HG03520 (cell line): ENCODE data around the gene FAM98C.
"Not testable (repeated sequence)": the region's sequence is repeated elsewhere in the genome, so short reads cannot be mapped to it uniquely, and the experiment has no call there.

ENCODE experiments used
- ATAC-seq: cut with Tn5 transposase; IDR thresholded peaks from one replicate; pipeline ENCODE4 v1.9.1; 2021; ENCODE audit warnings: mild to moderate bottlenecking, moderate library complexity; ENCODE audit not compliant: unreplicated experiment

Gene FAM98C

DNA sequence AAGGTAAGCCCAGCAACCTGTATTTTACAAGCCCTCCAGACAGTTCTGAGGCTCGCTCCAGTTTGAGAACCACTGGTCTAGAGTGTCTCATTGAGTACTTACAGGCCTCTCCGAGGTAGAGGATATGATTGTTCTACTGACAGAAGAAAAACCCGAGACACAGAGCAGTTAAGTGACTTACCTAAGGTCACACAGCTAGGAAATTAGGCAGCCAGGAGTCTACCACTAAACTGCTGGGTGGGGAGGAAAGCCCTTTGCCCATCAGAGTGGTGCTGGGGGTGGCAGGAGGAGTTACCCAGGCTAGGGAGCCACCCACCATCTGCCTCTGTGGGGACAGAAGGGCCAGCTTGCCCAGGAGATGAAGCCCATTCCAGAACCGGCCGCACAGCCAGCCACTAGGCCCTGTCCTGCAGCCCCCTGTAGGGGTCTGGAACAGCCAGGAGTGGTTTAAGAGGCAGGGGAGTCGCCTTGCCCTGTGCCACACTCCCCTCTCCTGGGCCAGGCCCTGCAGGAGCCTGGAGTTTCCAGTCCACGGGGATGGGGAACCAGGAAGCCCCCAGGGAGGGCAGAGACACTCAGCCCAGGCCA, 22.4 kb downstream of the FAM98C start:
- no peak for ATAC-seq

DNA sequence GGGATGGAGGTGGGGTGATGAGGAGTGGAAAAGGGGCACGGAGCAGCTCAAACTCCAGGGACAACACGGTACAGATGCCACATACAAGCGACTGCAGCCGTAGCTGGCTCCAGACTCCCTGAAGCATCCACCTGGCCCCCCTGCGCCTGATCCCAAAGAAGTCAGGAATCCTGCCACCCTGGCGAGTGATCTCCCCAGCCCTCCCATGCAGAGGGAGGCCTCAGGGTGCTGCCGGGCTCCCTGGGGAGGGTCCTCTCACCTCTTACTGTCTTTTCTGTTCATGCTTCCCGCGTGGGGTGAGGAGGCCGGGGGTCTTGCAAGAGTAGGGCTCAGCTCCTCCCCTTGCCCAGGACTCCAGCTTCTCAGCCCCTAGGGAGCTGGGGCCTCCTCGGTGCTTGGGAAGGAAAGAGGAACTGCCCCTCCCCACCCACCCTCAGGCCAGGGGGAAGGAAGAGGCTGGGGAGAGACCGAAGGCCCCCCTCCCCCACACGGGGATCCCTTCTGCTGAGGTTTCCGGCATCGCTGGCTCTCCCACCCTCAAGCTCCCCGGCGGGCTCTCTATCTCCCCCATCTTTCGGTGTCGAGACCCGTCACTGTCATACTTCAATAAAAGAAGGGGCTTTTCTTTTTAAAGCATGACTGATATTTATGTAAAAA, 23.0 kb downstream of the FAM98C start, which contains the start of gene RASGRP4:
RASGRP4 (minus strand) TSS at position 410 of the 657 bp plus-strand sequence; CDS start at position 282, 128 bp downstream.
- no peak for ATAC-seq

GRCh38 chr19:38427035-38427677, 24.3 kb downstream of the FAM98C start:
- ATAC-seq = not testable (repeated sequence)

DNA sequence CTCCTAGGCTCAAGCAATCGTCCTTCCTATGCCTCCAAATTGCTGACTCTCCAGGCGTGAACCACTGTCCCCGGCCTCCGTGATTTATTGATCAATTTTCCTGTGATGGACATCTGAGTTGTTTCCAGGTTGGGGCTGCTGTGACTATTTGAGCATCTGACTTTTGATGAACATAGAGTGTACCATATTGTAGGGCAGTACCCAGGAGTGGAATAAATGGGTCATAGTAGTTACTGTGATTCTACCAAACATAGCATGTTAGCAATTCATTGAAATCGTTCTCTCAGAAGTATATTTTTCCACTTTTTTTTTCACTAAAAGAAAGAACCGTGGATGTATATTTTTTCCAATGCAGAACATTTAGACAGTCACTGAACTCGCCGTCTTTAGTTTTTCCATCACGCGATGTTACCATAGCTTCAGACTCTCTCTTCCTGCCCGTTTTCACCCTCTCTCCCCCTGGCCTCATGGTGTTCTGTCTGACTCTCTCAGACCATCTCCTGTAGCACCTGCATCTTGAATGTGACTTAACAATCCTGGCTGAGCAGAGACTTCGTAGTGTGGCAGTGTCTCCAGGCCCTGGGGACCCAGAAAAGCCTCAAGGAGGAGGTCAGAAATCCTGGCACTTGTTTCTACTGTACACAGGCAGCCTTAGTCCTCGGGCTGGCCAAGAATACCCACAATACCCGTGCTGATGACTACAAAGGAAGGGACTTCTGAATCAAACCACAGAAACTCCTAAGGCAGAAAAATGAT, 26.3 kb downstream of the FAM98C start:
- no peak for ATAC-seq

GRCh38 chr19:38429811-38430156, 26.9 kb downstream of the FAM98C start:
- no peak for ATAC-seq

- no peak for ATAC-seq
Observed at GRCh38 chr19:38430931-38431330, 28.0 kb downstream of the FAM98C start.

- ATAC-seq = no peak
Observed at GRCh38 chr19:38433268-38433733, 30.4 kb downstream of the FAM98C start, which contains the start of gene RYR1. Gene RYR1 (plus strand): TSS chr19:38433691. CDS start chr19:38433830, 139 bp downstream.

- no peak for ATAC-seq
Observed at GRCh38 chr19:38434549-38435051, 31.7 kb downstream of the FAM98C start.

DNA sequence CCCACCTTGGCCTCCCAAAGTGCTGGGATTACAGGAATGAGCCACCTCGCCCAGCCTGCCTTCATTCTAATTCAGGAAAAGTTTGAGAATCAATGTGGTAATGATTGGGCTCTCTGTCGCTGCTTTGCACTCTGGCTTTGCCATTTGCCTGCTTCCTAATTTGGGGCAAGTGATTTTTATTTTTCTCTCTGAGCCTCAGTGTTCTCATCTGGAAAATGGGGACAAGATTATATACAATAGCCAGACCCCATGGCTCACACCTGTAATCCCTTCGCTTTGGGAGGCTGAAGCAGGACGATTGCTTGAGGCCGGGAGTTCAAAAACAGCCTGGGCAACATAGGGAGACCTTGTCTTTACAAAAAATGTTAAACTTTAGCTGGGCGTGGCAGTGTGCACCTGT, 34.4 kb downstream of the FAM98C start:
- no peak for ATAC-seq

DNA sequence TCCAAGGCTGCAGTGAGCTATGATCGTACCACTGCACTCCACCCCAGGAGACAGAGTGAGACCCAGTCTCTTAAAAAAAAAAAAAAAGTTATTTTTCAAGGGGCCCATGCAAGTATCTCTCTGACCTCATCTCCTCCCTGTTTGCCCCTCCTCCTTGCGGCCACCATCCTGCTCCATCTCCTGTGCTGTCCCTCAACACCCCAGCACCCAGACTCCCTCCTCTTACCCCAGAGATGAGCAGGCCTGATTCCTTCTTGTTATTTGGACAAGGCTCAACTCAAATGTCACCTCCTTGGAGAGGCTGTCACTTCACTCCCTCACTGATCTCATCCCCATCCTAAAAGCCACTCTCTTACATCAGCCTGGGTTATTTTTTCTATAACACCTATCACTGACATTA, 35.0 kb downstream of the FAM98C start:
- no peak for ATAC-seq

DNA sequence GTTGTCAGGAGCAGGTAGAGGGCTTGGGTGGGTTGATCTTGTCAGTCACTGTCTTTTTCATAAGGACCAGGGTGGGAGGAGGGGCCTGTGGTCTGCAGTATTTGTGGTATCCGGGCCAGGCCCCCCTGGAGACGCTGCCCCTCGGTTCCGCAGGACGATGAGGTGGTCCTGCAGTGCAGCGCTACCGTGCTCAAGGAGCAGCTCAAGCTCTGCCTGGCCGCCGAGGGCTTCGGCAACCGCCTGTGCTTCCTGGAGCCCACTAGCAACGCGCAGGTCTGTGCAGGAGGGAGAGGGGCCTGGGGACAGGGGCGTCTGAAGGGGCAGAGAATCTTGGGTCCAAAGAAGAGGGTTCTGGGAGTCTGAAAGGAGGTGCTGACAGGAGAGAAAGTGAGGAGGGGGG, 37.7 kb downstream of the FAM98C start:
- ATAC-seq = no peak

GRCh38 chr19:38441657-38442348, 38.9 kb downstream of the FAM98C start:
- ATAC-seq = no peak

DNA sequence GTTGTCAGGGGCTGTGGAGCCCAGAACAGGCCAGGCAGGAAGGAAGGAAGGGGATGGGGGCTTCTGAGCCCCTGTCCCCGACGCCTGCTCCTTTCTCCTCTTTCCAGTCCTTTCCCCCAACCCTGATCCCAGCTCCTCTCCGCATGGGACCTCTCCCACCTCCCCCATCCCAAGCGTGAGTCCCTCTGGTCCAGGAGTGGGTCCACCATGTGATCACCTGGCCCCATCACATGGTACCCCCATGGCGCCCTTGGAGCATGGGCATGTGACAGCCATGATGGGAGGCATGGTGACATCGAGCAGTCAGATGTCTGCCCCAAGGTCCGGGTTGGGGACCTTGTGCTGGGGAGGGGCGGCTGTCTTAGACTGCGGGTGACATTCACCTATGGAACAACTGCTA, 39.8 kb downstream of the FAM98C start:
- ATAC-seq = no peak

GRCh38 chr19:38443458-38443999, 40.6 kb downstream of the FAM98C start:
- no peak for ATAC-seq

DNA sequence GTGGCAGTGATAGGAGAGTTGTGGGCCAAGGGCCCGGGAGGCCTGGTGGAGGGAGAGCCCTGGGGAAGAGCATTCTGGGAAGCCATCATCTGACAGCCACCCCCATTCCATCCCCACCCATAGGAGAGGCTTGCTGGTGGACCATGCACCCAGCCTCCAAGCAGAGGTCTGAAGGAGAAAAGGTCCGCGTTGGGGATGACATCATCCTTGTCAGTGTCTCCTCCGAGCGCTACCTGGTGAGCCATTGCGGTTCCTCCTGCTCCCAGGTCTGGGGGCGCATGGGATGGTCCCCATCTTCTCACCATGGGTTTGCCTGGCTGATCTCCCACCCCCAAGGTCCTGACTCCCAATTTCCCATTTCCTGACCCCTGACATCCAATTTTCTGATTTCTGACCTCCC, 41.1 kb downstream of the FAM98C start:
- no peak for ATAC-seq

GRCh38 chr19:38445362-38445761, 42.5 kb downstream of the FAM98C start:
- no peak for ATAC-seq

- ATAC-seq = no peak
Observed at GRCh38 chr19:38448225-38448624, 45.3 kb downstream of the FAM98C start.

DNA sequence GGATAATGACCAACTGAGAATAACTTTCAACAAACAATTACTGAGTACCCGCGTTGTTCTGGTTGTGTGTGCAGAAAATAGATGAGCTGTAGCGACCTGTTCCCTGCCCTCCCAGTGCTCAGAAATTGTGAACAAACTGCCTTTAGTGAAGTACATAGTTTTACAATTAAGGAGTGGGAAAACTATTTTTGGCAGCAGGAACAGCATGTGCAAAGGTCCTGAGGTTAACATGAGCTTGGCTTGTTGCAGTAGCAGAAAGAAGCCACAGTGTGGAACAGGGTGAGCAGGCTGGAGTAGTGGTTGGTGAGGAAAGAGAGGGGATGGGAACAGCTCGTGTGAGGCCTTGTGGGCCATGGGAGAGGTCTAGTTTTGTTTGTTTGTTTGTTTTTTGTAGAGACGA, 46.6 kb downstream of the FAM98C start:
- no peak for ATAC-seq

DNA sequence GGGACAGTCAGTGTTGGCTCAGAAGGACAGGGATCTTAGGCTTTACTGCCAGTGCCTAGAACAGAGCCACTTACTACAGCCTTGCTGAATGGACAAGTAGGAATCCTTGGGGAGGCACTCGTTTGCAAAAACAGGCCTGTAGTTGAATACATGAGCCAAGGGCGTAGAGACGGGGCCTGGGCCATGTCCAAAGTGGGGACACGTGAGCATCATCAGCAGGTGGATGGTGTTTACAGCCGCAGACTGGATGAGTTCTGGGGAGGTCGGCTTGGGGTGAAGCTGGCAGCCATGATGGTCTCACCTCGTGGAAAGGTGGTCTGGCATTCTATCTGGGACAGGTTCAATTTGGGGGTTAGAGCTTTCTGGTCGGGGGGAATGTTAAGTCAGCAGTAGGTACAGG, 48.1 kb downstream of the FAM98C start:
- no peak for ATAC-seq

- no peak for ATAC-seq
Observed at GRCh38 chr19:38451629-38452028, 48.7 kb downstream of the FAM98C start.
